Type B pancreatic cell (in vitro differentiated cells): ENCODE results near the gene SEC61B. TPM values are rescaled to one million over a fixed set of nuclear protein-coding genes. Genes with fewer than 3 reads are reported as not detected.

ENCODE experiments used
- DNase-seq: peaks from one replicate; pipeline ENCODE4 v3.0.0; 2021; ENCODE audit warnings: mixed read lengths; ENCODE audit not compliant: unreplicated experiment; ENCODE audit errors: extremely low spot score
- H3K27ac Mint-ChIP-seq: 2 replicates; pipeline ENCODE4 v1.8.0; 2021; ENCODE audit warnings: mild to moderate bottlenecking, mixed read lengths
- H3K27me3 Mint-ChIP-seq: 2 replicates; pipeline ENCODE4 v1.8.0; 2021; ENCODE audit warnings: mixed read lengths
- H3K36me3 Mint-ChIP-seq: 2 replicates; pipeline ENCODE4 v1.8.0; 2021; ENCODE audit warnings: mixed read lengths
- H3K4me1 Mint-ChIP-seq: one replicate; pipeline ENCODE4 v1.8.0; 2021; ENCODE audit warnings: mixed read lengths; ENCODE audit not compliant: unreplicated experiment
- H3K4me3 Mint-ChIP-seq: 2 replicates; pipeline ENCODE4 v1.8.0; 2021; ENCODE audit warnings: mild to moderate bottlenecking, mixed read lengths
- H3K9me3 Mint-ChIP-seq: 2 replicates; pipeline ENCODE4 v1.8.0; 2021; ENCODE audit warnings: mixed read lengths
- total RNA-seq: library from RNA; stranded (reverse); gene quantifications from 2 replicates; pipeline ENCODE4 v1.2.1, GENCODE V29; 2021; ENCODE audit warnings: low replicate concordance
- TF ChIP-seq, protein P1 (sequence below): fragments of 200-600 bp; sonication (generic); conservative IDR thresholded peaks from 2 replicates; pipeline ENCODE4 v1.5.0; 2021; ENCODE audit warnings: antibody characterized with exemption, mild to moderate bottlenecking

SEC61B gene
- total RNA-seq, 1 donor from 2014 or later = 133 TPM

DNA sequence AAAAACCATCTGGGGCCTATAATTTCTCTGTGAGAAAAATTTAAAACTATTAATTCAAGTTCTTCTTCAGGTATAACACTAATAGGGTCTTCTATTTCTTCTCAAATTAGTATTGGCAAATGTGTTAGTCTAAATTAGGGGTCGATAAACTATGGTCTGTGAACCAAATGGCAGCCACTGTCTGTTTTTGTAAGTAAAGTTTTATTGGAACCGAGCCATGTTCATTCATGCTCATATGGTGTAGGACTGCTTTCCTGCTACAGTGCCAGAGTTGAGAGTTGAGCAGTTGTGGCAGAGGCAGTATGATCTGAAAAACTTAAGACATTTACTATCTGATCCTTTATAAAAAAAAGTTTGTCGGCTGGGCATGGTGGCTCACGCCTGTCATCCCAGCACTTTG is 29.1 kb downstream of the SEC61B start:
- TF ChIP-seq, protein P1, sequence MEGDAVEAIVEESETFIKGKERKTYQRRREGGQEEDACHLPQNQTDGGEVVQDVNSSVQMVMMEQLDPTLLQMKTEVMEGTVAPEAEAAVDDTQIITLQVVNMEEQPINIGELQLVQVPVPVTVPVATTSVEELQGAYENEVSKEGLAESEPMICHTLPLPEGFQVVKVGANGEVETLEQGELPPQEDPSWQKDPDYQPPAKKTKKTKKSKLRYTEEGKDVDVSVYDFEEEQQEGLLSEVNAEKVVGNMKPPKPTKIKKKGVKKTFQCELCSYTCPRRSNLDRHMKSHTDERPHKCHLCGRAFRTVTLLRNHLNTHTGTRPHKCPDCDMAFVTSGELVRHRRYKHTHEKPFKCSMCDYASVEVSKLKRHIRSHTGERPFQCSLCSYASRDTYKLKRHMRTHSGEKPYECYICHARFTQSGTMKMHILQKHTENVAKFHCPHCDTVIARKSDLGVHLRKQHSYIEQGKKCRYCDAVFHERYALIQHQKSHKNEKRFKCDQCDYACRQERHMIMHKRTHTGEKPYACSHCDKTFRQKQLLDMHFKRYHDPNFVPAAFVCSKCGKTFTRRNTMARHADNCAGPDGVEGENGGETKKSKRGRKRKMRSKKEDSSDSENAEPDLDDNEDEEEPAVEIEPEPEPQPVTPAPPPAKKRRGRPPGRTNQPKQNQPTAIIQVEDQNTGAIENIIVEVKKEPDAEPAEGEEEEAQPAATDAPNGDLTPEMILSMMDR = no peak
- H3K36me3 Mint-ChIP-seq = no peaks in the 10 kb centered on the region
- H3K4me1 Mint-ChIP-seq = no peaks in the 10 kb centered on the region
- H3K9me3 Mint-ChIP-seq = no peaks in the 10 kb centered on the region
- H3K27ac Mint-ChIP-seq = no peak overlapping the region
- no peak overlapping the region for H3K4me3 Mint-ChIP-seq
- DNase-seq = no peak
- H3K27me3 Mint-ChIP-seq = no peaks in the 10 kb centered on the region

GRCh38 chr9:99253134-99253533 is 31.1 kb downstream of the SEC61B start:
- Mint-ChIP-seq H3K4me1 (no peaks in the 10 kb centered on the region), H3K9me3 (no peaks in the 10 kb centered on the region), H3K27me3 (no peaks in the 10 kb centered on the region), H3K27ac (no peak overlapping the region), H3K4me3 (no peak overlapping the region), H3K36me3 (no peaks in the 10 kb centered on the region)
- DNase-seq = no peak
- TF ChIP-seq, protein P1 = no peak

DNA sequence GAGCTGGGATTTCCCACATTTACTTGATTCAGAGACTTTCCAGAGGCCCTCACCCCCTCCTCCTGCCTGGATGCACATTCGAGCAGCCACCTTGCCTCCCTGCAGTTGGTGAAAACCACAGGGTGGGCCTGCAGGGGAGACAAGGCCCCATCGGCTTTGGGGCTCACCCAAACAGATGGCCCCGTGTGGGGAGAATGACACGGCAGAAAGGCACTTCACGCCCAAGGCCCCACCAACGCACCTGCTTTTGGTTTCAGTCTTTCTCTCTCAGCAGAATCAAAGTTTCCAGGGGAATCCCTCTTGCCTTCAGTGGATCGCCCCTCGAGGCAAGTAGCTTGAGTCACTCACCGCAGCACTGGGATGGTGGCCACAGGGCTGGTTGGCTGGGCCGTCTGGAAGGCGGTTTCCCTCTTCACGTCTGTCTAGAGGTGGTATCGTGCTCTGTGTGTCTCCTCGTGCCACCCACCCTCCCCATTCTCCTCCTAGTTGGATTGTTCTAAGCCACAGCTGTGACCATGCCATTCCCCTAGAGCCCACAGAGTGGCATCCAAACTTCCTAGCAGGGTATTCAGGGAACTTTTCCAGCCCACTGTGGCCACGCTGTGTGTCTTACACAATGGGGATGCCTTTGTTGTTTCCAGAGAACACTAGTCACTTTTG is 31.8 kb downstream of the SEC61B start:
- Mint-ChIP-seq H3K4me3 (no peak overlapping the region), H3K36me3 (no peaks in the 10 kb centered on the region), H3K27me3 (no peaks in the 10 kb centered on the region), H3K9me3 (no peaks in the 10 kb centered on the region), H3K27ac (no peak overlapping the region), H3K4me1 (no peaks in the 10 kb centered on the region)
- TF ChIP-seq, protein P1 = no peak
- DNase-seq = no peak

- H3K27ac Mint-ChIP-seq = no peak overlapping the region
- H3K27me3 Mint-ChIP-seq = no peaks in the 10 kb centered on the region
- DNase-seq = no peak
- H3K36me3 Mint-ChIP-seq = no peaks in the 10 kb centered on the region
- H3K4me3 Mint-ChIP-seq = no peak overlapping the region
- H3K4me1 Mint-ChIP-seq = no peaks in the 10 kb centered on the region
- H3K9me3 Mint-ChIP-seq = no peaks in the 10 kb centered on the region
- TF ChIP-seq, protein P1 = no peak
Measured at GRCh38 chr9:99255651-99256050, 33.6 kb downstream of the SEC61B start.

GRCh38 chr9:99257723-99258389 is 35.8 kb downstream of the SEC61B start:
- no peak for DNase-seq
- Mint-ChIP-seq H3K4me1 (no peaks in the 10 kb centered on the region), H3K27me3 (no peaks in the 10 kb centered on the region), H3K36me3 (no peaks in the 10 kb centered on the region), H3K27ac (no peak overlapping the region), H3K4me3 (no peak overlapping the region), H3K9me3 (no peaks in the 10 kb centered on the region)
- TF ChIP-seq, protein P1 = no peak
